K562 (cell line): ENCODE measurements around the gene FGF1. TPM values are rescaled to one million over a fixed set of nuclear protein-coding genes. Genes with fewer than 3 reads are reported as not detected.

Experiments used
- ARID2 ChIP-seq: fragments of 450-650 bp; IDR thresholded peaks from 2 replicates; pipeline ENCODE4 v1.6.1; 2017; ENCODE audit warnings: antibody characterized with exemption, mild to moderate bottlenecking
- BHLHE40 ChIP-seq: IDR thresholded peaks from 2 replicates; pipeline ENCODE4 v1.6.1; 2011; ENCODE audit warnings: low read length, improper control_type of control experiment
- FIP1L1 ChIP-seq: fragments of 200-400 bp; formaldehyde crosslinking; IDR thresholded peaks from 2 replicates; pipeline ENCODE4 v1.6.1; 2018; ENCODE audit warnings: mild to moderate bottlenecking, low read depth, low read length; ENCODE audit not compliant: poor library complexity, severe bottlenecking
- GTF3C2 ChIP-seq: IDR thresholded peaks from 3 replicates; pipeline ENCODE4 v1.6.1; 2011; ENCODE audit warnings: borderline replicate concordance, mild to moderate bottlenecking, moderate library complexity; ENCODE audit not compliant: insufficient read length; ENCODE audit errors: extremely low read depth
- JUN ChIP-seq, 2 experiments: sonication (generic) in 1 of 2; formaldehyde crosslinking in 1 of 2; IDR thresholded peaks; 2 replicates each; pipeline versions ENCODE4 v1.6.1 to v1.8.0; 2012 to 2022; ENCODE audit warnings: borderline replicate concordance in 2 of 2, mild to moderate bottlenecking in 2 of 2, improper control_type of control experiment in 1 of 2, low read depth in 1 of 2, low read length in 1 of 2, missing genetic modification reagents in 1 of 2
- KLF16 ChIP-seq: IDR thresholded peaks from 2 replicates; pipeline ENCODE4 v1.6.1; 2016; ENCODE audit warnings: antibody characterized with exemption
- MEF2A ChIP-seq: IDR thresholded peaks from 2 replicates; pipeline ENCODE4 v1.6.1; 2011; ENCODE audit warnings: low read depth, mild to moderate bottlenecking, low read length, moderate library complexity; ENCODE audit not compliant: control insufficient read depth
- MYNN ChIP-seq, 2 experiments: sonication (generic); formaldehyde crosslinking in 1 of 2; IDR thresholded peaks; 2 replicates each; pipeline versions ENCODE4 v1.5.0 to v1.6.1; 2016 to 2020; ENCODE audit warnings: antibody characterized with exemption in 1 of 2, missing genetic modification reagents in 1 of 2
- RCOR1 ChIP-seq, 2 experiments: IDR thresholded peaks; 2 replicates each; pipeline ENCODE4 v1.6.1; 2012; ENCODE audit warnings: low read depth in 2 of 2, low read length in 2 of 2, borderline replicate concordance in 1 of 2, improper control_type of control experiment in 1 of 2
- SMAD4 ChIP-seq: fragments of 250-450 bp; sonication (Bioruptor Pico); conservative IDR thresholded peaks from 2 replicates; pipeline ENCODE4 v1.8.0; 2021; ENCODE audit warnings: inconsistent platforms, mild to moderate bottlenecking, moderate library complexity
- ZBTB17 ChIP-seq: fragments of 450-650 bp; formaldehyde crosslinking; IDR thresholded peaks from 2 replicates; pipeline ENCODE4 v1.4.0; 2020; ENCODE audit warnings: mild to moderate bottlenecking
- polyA plus RNA-seq, 8 experiments: library from polyadenylated mRNA; depleted of rRNA in 4 of 8; stranded (reverse) in 5 of 8; unstranded in 3 of 8; fragments of >200 nt; fragmentation: Nextera tagmentation in 2 of 8; fragmentation: Illumina TruSeq in 1 of 8; extraction: Ambion mirVana in 2 of 8; extraction: Trizol in 1 of 8; gene quantifications; 2 replicates each; pipeline versions ENCODE4 v1.2.1 to v1.2.3, GENCODE V29; 2011 to 2014; ENCODE audit warnings: inconsistent platforms in 1 of 8, missing spikeins in 1 of 8
- total RNA-seq, 7 experiments: library from RNA; depleted of rRNA in 6 of 7; stranded (reverse); fragments of >200 nt in 6 of 7; fragmentation: Illumina TruSeq in 2 of 7; extraction: Trizol in 2 of 7; gene quantifications; 2 replicates each; pipeline versions ENCODE4 v1.2.1 to v1.2.3, GENCODE V29; 2011 to 2021; ENCODE audit warnings: low replicate concordance in 1 of 7
- TF ChIP-seq, protein P1 (sequence below): fragments of 450-650 bp; IDR thresholded peaks from 2 replicates; pipeline ENCODE4 v1.6.1; 2017; ENCODE audit warnings: antibody characterized with exemption, mild to moderate bottlenecking
- TF ChIP-seq, protein P2 (sequence below): fragments of 250-450 bp; sonication (Bioruptor Pico); IDR thresholded peaks from 2 replicates; pipeline ENCODE4 v1.4.0; 2020; ENCODE audit warnings: mild to moderate bottlenecking
- TF ChIP-seq, protein P3 (sequence below), 2 experiments: fragments of 200-800 bp in 1 of 2; sonication (Bioruptor generic) in 1 of 2; sonication (generic) in 1 of 2; formaldehyde crosslinking in 1 of 2; IDR thresholded peaks in 1 of 2; conservative IDR thresholded peaks in 1 of 2; 2 replicates each; pipeline versions ENCODE4 v1.5.0 to v1.6.1; 2016 to 2020; ENCODE audit warnings: missing compliant biosample characterization in 1 of 2, missing genetic modification characterization in 1 of 2, missing genetic modification reagents in 1 of 2

Gene FGF1
- total and polyA plus RNA-seq, 9 of the 15 experiments (the other 6 are each of a cell fraction or from before 2014, with no cell fraction given) = not detected

DNA sequence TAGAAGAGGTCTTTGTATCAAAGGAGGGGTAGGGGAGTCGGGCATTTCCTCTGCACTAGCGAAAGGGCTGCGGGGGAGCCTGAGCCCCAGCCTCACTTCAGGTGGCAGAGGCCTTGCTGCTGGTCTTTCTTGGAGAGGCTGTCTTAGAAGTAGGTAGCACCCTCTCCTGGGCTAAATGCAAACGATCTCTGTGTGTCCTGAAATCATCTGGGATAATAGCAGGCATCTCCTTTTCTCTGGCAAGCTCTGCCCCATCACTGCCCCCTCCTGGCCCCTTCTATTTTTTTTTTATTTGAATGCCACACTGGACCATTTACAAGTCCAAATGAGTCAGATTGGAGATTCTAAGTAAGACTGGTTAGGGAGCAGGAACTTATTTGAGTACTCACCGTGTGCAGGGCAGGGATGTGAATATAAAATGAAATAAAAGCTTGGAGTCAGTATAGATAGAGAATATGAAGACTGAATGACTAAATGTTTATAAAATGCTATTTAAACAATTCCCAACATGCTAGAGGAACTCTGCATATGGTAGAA is 137.1 kb downstream of the FGF1 start (continued):
- TF ChIP-seq ARID2 (peak; percentile 69), MYNN (IDR thresholded peaks at IDR 0.05) (0 out of 2 replicates have a peak, but pooled peaks have one; percentile 27), MYNN (CRISPR knock-in tag; IDR thresholded peaks at IDR 0.05) (no peak), SMAD4 (CRISPR knock-in tag) (0 out of 2 replicates have a peak, but pooled peaks have one; percentile 22), ZBTB17 (CRISPR knock-in tag) (no peak), RCOR1 (IDR thresholded peaks at IDR 0.05; ENCODE audit: borderline replicate concordance in 1 of 2, low read depth in 2 of 2, low read length in 2 of 2) (peak in 1 of 2 experiments; percentile 83; a peak in 1 of 4 replicates), MEF2A (0 out of 2 replicates have a peak, but pooled peaks have one; percentile 2), BHLHE40 (peak; percentile 44), KLF16 (peak; percentile 21; the same call in 1 of the 2 replicates), FIP1L1 (no peak), GTF3C2 (no peak), JUN (IDR thresholded peaks at IDR 0.05; ENCODE audit: borderline replicate concordance, low read depth, low read length) (peak; percentile 62), JUN (CRISPR knock-in tag; IDR thresholded peaks at IDR 0.05; ENCODE audit: borderline replicate concordance) (no peak)
- TF ChIP-seq, protein P1, sequence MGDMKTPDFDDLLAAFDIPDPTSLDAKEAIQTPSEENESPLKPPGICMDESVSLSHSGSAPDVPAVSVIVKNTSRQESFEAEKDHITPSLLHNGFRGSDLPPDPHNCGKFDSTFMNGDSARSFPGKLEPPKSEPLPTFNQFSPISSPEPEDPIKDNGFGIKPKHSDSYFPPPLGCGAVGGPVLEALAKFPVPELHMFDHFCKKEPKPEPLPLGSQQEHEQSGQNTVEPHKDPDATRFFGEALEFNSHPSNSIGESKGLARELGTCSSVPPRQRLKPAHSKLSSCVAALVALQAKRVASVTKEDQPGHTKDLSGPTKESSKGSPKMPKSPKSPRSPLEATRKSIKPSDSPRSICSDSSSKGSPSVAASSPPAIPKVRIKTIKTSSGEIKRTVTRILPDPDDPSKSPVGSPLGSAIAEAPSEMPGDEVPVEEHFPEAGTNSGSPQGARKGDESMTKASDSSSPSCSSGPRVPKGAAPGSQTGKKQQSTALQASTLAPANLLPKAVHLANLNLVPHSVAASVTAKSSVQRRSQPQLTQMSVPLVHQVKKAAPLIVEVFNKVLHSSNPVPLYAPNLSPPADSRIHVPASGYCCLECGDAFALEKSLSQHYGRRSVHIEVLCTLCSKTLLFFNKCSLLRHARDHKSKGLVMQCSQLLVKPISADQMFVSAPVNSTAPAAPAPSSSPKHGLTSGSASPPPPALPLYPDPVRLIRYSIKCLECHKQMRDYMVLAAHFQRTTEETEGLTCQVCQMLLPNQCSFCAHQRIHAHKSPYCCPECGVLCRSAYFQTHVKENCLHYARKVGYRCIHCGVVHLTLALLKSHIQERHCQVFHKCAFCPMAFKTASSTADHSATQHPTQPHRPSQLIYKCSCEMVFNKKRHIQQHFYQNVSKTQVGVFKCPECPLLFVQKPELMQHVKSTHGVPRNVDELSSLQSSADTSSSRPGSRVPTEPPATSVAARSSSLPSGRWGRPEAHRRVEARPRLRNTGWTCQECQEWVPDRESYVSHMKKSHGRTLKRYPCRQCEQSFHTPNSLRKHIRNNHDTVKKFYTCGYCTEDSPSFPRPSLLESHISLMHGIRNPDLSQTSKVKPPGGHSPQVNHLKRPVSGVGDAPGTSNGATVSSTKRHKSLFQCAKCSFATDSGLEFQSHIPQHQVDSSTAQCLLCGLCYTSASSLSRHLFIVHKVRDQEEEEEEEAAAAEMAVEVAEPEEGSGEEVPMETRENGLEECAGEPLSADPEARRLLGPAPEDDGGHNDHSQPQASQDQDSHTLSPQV = 0 out of 2 replicates have a peak, but pooled peaks have one; percentile 36
- TF ChIP-seq, protein P2, sequence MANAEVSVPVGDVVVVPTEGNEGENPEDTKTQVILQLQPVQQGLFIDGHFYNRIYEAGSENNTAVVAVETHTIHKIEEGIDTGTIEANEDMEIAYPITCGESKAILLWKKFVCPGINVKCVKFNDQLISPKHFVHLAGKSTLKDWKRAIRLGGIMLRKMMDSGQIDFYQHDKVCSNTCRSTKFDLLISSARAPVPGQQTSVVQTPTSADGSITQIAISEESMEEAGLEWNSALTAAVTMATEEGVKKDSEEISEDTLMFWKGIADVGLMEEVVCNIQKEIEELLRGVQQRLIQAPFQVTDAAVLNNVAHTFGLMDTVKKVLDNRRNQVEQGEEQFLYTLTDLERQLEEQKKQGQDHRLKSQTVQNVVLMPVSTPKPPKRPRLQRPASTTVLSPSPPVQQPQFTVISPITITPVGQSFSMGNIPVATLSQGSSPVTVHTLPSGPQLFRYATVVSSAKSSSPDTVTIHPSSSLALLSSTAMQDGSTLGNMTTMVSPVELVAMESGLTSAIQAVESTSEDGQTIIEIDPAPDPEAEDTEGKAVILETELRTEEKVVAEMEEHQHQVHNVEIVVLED = no peak
- TF ChIP-seq, protein P3, sequence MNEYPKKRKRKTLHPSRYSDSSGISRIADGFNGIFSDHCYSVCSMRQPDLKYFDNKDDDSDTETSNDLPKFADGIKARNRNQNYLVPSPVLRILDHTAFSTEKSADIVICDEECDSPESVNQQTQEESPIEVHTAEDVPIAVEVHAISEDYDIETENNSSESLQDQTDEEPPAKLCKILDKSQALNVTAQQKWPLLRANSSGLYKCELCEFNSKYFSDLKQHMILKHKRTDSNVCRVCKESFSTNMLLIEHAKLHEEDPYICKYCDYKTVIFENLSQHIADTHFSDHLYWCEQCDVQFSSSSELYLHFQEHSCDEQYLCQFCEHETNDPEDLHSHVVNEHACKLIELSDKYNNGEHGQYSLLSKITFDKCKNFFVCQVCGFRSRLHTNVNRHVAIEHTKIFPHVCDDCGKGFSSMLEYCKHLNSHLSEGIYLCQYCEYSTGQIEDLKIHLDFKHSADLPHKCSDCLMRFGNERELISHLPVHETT (CRISPR knock-in tag; conservative IDR thresholded peaks at IDR 0.05 in 1 of 2, IDR thresholded peaks at IDR 0.05 in 1 of 2) = peak in 1 of 2 experiments; percentile 18; a peak in 1 of 4 replicates
